KG1 (cell line): Measurements from ENCODE around the gene CEP128.

ENCODE experiments used
- DNase-seq: peaks from one replicate; lab custom pipeline; 2025; lab: John Stamatoyannopoulos, UW

The CEP128 gene

DNA sequence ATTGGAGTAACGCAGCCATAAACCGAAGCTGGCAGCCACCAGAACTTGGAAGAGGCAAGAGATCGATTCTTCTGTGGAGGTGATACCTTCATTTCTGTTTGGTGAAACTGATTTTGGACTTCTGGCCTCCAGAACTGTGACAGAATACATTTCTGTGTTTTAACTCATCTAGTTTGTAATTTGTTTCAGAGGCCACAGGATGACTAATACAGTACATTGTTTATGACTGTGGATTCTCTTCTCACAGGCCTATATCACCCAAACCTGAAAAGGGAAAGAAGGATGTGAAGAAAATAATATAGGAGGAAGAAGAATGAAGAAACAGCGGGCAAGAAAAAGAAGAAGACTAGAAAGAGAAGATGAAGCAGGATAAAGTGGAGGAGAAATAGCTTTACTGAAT is 466.5 kb downstream of the CEP128 start:
- no peak for DNase-seq

DNA sequence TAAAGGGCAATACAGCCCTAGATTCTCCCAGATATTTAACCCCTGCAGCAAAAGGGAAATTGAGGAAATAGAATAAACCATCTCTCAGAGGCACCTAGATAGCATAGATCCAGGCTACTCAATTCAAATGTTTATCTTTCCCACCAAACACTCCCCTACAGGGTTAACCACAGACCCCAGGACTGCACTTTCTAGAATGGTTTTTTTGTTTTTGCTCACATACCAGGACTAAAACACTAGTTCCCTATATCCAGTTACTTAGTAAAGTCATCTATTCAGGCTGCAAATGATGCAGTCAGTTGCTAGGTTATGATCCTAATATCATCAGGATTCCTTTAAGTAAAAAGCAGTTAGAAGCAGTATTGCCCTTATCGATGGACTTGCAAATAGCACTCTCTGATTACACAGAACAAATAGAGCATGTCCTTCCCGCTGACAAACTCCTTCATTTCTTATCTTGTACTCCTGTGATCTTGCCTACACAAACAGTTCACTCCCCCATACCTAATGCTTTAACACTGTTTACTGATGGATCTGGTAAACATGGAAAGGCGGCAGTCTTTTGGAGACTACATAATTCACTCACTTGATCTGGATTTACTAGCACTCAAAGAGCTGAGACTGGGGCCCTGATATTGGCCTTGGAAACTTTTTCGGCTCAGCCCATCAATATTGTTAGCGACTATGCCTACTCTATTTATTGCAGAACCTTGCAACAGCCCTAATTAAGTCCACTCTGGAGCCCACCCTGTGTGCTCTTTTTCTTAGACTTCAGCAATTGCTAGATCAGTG is 473.0 kb downstream of the CEP128 start:
- no peak for DNase-seq

- DNase-seq, result no peak
Observed at GRCh38 chr14:80465546-80466220, 475.9 kb downstream of the CEP128 start.

- DNase-seq, result no peak
Observed at GRCh38 chr14:80464531-80465149, 476.9 kb downstream of the CEP128 start.

GRCh38 chr14:80456209-80456608 is 485.3 kb downstream of the CEP128 start:
- DNase-seq, result no peak

DNA sequence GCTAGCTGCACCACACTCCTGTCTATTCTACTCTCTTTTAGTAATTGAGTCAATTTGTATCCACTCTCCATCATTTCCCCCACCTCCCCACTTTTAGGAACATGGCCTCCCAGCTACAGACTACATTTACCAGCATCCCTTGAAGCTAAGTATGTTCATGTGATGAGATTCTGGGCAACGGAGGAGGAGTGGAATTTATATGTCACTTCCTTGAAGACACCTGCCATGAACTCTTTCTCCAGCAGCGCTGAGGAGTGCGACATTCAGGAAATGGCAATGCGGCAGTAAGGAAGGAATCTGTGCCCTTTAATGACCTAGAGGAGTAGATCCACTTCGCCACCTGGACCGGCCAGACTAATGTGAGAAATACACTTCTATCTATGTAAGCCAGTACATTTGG is 486.5 kb downstream of the CEP128 start:
- DNase-seq, result no peak

DNA sequence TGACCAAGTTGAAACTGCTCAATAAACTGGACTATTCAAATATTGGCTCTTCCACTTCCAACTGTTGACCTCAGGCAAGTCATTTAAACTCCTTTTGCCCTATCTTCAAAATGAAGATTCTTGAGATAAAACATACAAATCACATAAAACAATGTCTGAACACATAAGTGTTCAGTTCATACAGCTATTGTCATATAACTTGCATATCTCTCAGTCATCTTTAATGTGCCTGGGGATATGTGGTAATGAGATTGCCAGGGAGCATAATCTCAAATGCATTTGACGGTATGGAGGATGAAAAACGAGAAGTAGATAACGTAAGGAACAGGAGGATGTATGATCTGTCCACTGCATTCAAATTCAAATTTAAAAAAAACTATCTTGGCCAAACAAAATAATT is 493.3 kb downstream of the CEP128 start:
- DNase-seq, result no peak

DNA sequence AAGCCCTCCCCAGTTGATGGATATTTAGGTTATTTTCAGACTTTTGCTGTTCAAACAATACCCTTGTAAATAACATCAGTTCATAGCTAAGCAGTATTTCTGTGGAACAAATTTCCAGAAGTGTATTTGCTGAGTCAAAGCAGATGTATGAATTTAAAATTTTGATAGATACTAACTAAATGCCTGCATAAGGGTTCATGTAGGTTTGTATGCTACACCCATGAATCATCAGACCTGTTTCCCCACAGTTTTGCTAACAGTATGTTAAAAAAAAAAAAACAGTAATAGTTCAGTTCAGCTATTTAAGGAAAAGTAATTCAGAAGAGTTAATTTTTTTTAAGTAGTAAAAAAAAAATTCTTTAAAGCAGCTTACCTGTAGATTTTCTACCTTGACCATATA is 494.1 kb downstream of the CEP128 start:
- DNase-seq, result no peak
